HepG2 (cell line): Measurements from ENCODE around the gene CPPED1. TPM values are rescaled to one million over a fixed set of nuclear protein-coding genes. Genes with fewer than 3 reads are reported as not detected.

ENCODE experiments used
- ATAC-seq: fragments of 200-7000 bp; cut with Tn5 transposase; 3 replicates; pipeline ENCODE4 v1.9.1; 2020; ENCODE audit warnings: mild to moderate bottlenecking, moderate library complexity
- BruUV-seq: library from RNA; stranded (reverse); fragments of 400-500 nt; replicated peaks from 2 replicates; lab custom pipeline; 2021; lab: Mats Ljungman, UMichigan
- CTCF ChIA-PET: fragments of 300-600 bp; formaldehyde crosslinking; extraction: SDS; loops from one replicate; lab custom pipeline; 2021; ENCODE audit warnings: low total read pairs, inconsistent platforms, low intra/inter-chr PET ratio; lab: Yijun Ruan, JAX
- POLR2A ChIA-PET: fragments of 350-600 bp; sonication (Branson Sonifier 250); formaldehyde crosslinking; loops from one replicate; lab custom pipeline; 2020; ENCODE audit warnings: antibody characterized with exemption, inconsistent platforms; lab: Yijun Ruan, JAX
- DNase-seq: peaks from one replicate; pipeline ENCODE4 v3.0.0-alpha.2; 2015; ENCODE audit warnings: low spot score
- FAIRE-seq: peaks from 3 replicates; lab custom pipeline; 2011; peaks lifted over from hg19 to GRCh38; lab: Jason Lieb, UNC
- H2AFZ ChIP-seq: one replicate; pipeline ENCODE4 v1.6.1; 2011; ENCODE audit warnings: low read length, inconsistent platforms
- H3K27ac ChIP-seq: fragments of 300-600 bp; 3 replicates; pipeline ENCODE4 v1.8.0; 2011; ENCODE audit warnings: mixed run types, mild to moderate bottlenecking, mixed read lengths, low read length, inconsistent platforms; ENCODE audit not compliant: insufficient read depth; ENCODE audit errors: extremely low read length
- H3K27me3 ChIP-seq, 2 experiments: fragments of 200-600 bp in 1 of 2; 2 replicates in 1 of 2; 3 replicates in 1 of 2; pipeline versions ENCODE4 v1.6.0 to v1.8.0; 2011; ENCODE audit warnings: low read length in 2 of 2, mild to moderate bottlenecking in 2 of 2, moderate library complexity in 2 of 2, inconsistent platforms in 1 of 2; ENCODE audit not compliant: insufficient read depth in 2 of 2, control insufficient read depth in 1 of 2
- H3K36me3 ChIP-seq, 2 experiments: fragments of 200-600 bp in 1 of 2; replicated peaks in 1 of 2; 2 replicates in 1 of 2; 3 replicates in 1 of 2; pipeline versions ENCODE4 v1.5.1 to v1.8.0; 2011; ENCODE audit warnings: low read length in 2 of 2, inconsistent platforms in 1 of 2; ENCODE audit not compliant: insufficient read depth in 2 of 2, control insufficient read depth in 1 of 2
- H3K4me1 ChIP-seq: 2 replicates; pipeline ENCODE4 v1.5.1; 2012; ENCODE audit warnings: low read length, inconsistent platforms; ENCODE audit not compliant: insufficient read depth
- H3K4me2 ChIP-seq: 2 replicates; pipeline ENCODE4 v1.6.0; 2011; ENCODE audit warnings: low read depth, low read length, inconsistent platforms
- H3K4me3 ChIP-seq, 3 experiments: fragments of 200-600 bp in 1 of 3; sonication (generic), shearing (Covaris generic) in 1 of 3; replicated peaks in 1 of 3; 2 replicates each; pipeline ENCODE4 v1.5.1; 2011 to 2016; ENCODE audit warnings: low read length in 3 of 3, inconsistent platforms in 2 of 3, low read depth in 2 of 3, mild to moderate bottlenecking in 2 of 3, control low read depth in 1 of 3, mixed read lengths in 1 of 3; ENCODE audit not compliant: insufficient read depth in 1 of 3
- H3K79me2 ChIP-seq: one replicate; pipeline ENCODE4 v1.6.1; 2011; ENCODE audit warnings: low read length, inconsistent platforms; ENCODE audit not compliant: insufficient read depth
- H3K9ac ChIP-seq: 2 replicates; pipeline ENCODE4 v1.6.0; 2011; ENCODE audit warnings: mild to moderate bottlenecking, low read depth, low read length, inconsistent platforms; ENCODE audit not compliant: insufficient read depth
- H3K9me3 ChIP-seq: 2 replicates; pipeline ENCODE4 v1.5.1; 2012; ENCODE audit warnings: mild to moderate bottlenecking, low read length
- H4K20me1 ChIP-seq: 2 replicates; pipeline ENCODE4 v1.6.0; 2011; ENCODE audit warnings: inconsistent platforms, mild to moderate bottlenecking, low read length, moderate library complexity; ENCODE audit not compliant: insufficient read depth
- SETDB1 ChIP-seq: sonication (generic); formaldehyde crosslinking; IDR thresholded peaks from 2 replicates; pipeline ENCODE4 v1.5.1; 2020; ENCODE audit warnings: missing genetic modification reagents, mild to moderate bottlenecking, borderline replicate concordance
- TRIM22 ChIP-seq: fragments of 450-650 bp; IDR thresholded peaks from 2 replicates; pipeline ENCODE4 v1.6.1; 2017
- TSC22D2 ChIP-seq: sonication (generic); formaldehyde crosslinking; IDR thresholded peaks from 2 replicates; pipeline ENCODE4 v1.5.1; 2020; ENCODE audit warnings: missing genetic modification reagents, mild to moderate bottlenecking, borderline replicate concordance
- ZNF280D ChIP-seq: sonication (generic); formaldehyde crosslinking; IDR thresholded peaks from 2 replicates; pipeline ENCODE4 v1.5.1; 2020; ENCODE audit warnings: mild to moderate bottlenecking, missing genetic modification reagents
- ZNF329 ChIP-seq: sonication (generic); formaldehyde crosslinking; IDR thresholded peaks from 2 replicates; pipeline ENCODE4 v1.9.0; 2021; ENCODE audit warnings: low read depth, mild to moderate bottlenecking, missing genetic modification reagents
- ZNF577 ChIP-seq: sonication (generic); formaldehyde crosslinking; IDR thresholded peaks from 2 replicates; pipeline ENCODE4 v1.4.0; 2020; ENCODE audit warnings: mild to moderate bottlenecking, low read depth, missing genetic modification reagents, borderline replicate concordance
- ZNF788 ChIP-seq: sonication (generic); formaldehyde crosslinking; IDR thresholded peaks from 2 replicates; pipeline ENCODE4 v1.5.0; 2020; ENCODE audit warnings: mild to moderate bottlenecking, missing genetic modification reagents, borderline replicate concordance
- WGBS: methylation state at CpG from one replicate; pipeline ENCODE4 v1.1.6; 2017; ENCODE audit warnings: low lambda C conversion rate; 5-methylcytosine and 5-hydroxymethylcytosine counted together
- in situ Hi-C: cut with HindIII; loops from 2 replicates; pipeline ENCODE4 v1.10.0; 2017; ENCODE audit warnings: low pct_unique_long_range_greater_than_20kb; ENCODE audit not compliant: extremely low pct_ligation_motif_present
- intact Hi-C: fragments of 100-400 bp; cut with micrococcal nuclease; formaldehyde crosslinking; loops from one replicate; pipeline ENCODE4 v1.10.0; 2022; ENCODE audit not compliant: unreplicated experiment
- polyA plus RNA-seq, 8 experiments: library from polyadenylated mRNA; depleted of rRNA in 3 of 8; stranded (reverse) in 7 of 8; unstranded in 1 of 8; fragments of >200 nt; fragmentation: Illumina TruSeq in 4 of 8; extraction: Trizol in 4 of 8; gene quantifications; 2 replicates each; pipeline versions ENCODE4 v1.2.1 to v1.2.3, GENCODE V29; 2011 to 2016; ENCODE audit warnings: low read depth in 4 of 8, missing spikeins in 1 of 8, mixed read lengths in 1 of 8; ENCODE audit not compliant: insufficient read depth in 1 of 8
- total RNA-seq, 5 experiments: library from RNA; depleted of rRNA; stranded (reverse); fragments of >200 nt; fragmentation: Illumina TruSeq; extraction: Trizol; gene quantifications; 2 replicates each; pipeline ENCODE4 v1.2.3, GENCODE V29; 2016; ENCODE audit warnings: low read depth in 1 of 5

CPPED1 gene
- total and polyA plus RNA-seq, 2 of the 13 experiments (the other 11 are each of a cell fraction or from before 2014, with no cell fraction given): 66.6 to 71.3 TPM

- Histone ChIP-seq H3K27ac (no peak overlapping the region), H3K4me1 (peaks cover 22% of the 10 kb centered on the region), H3K79me2 (no peaks in the 10 kb centered on the region), H3K9ac (no peak overlapping the region), H4K20me1 (no peaks in the 10 kb centered on the region), H3K9me3 (no peaks in the 10 kb centered on the region), H3K4me2 (no peak overlapping the region), H3K27me3 (no peaks in the 10 kb centered on the region), H3K36me3 (no peaks in the 10 kb centered on the region), H3K4me3 (no peak overlapping the region), H2AFZ (no peak overlapping the region)
- TF ChIP-seq ZNF788 (CRISPR knock-in tag) (no peak), ZNF329 (CRISPR knock-in tag) (peak; percentile 95), TRIM22 (no peak), ZNF280D (no peak), TSC22D2 (no peak), ZNF577 (CRISPR knock-in tag) (no peak), SETDB1 (CRISPR knock-in tag) (no peak)
- POLR2A ChIA-PET: no interaction called here
- BruUV-seq: no TSS peak
- no peak for FAIRE-seq
- in situ Hi-C loops (no loop called here), intact Hi-C loops (loop anchor here (5.0 kb wide), 1 partner anchor 77 kb away; no protein-coding TSS in a partner anchor)
- no peak for DNase-seq
- 78% methylated on average over 2 of the region's 2 CpGs for WGBS
- CTCF ChIA-PET: no interaction called here
- no peak for ATAC-seq
Observed at GRCh38 chr16:12649356-12649755, 154.3 kb downstream of the CPPED1 start.
